BLaER1 (cell line): Measurements from ENCODE around the gene HTRA2.

ENCODE experiments used
- H3K27ac ChIP-seq: shearing (Covaris generic); formaldehyde crosslinking; 2 replicates; pipeline ENCODE4 v1.8.1; 2022
- H3K27me3 ChIP-seq: shearing (Covaris generic); formaldehyde crosslinking; 2 replicates; pipeline ENCODE4 v1.8.1; 2022
- H3K36me3 ChIP-seq: shearing (Covaris generic); formaldehyde crosslinking; 2 replicates; pipeline ENCODE4 v1.8.1; 2022
- H3K4me1 ChIP-seq: shearing (Covaris generic); formaldehyde crosslinking; 2 replicates; pipeline ENCODE4 v1.8.1; 2022
- H3K4me2 ChIP-seq: shearing (Covaris generic); formaldehyde crosslinking; 2 replicates; pipeline ENCODE4 v1.8.1; 2022
- H3K4me3 ChIP-seq: shearing (Covaris generic); formaldehyde crosslinking; 2 replicates; pipeline ENCODE4 v1.8.1; 2022
- H3K9ac ChIP-seq: shearing (Covaris generic); formaldehyde crosslinking; 2 replicates; pipeline ENCODE4 v1.8.1; 2022
- H3K9me3 ChIP-seq: shearing (Covaris generic); formaldehyde crosslinking; 2 replicates; pipeline ENCODE4 v1.8.1; 2022
- H4K20me1 ChIP-seq: shearing (Covaris generic); formaldehyde crosslinking; 2 replicates; pipeline ENCODE4 v1.8.1; 2022
- Cebpa-rat ChIP-seq: shearing (Covaris generic); IDR thresholded peaks from 2 replicates; pipeline ENCODE4 v1.8.1; 2022

Gene HTRA2

GRCh38 chr2:74538881-74539339 lies 9.2 kb downstream of the HTRA2 start:
- H3K9me3 ChIP-seq: no peaks in the 10 kb centered on the region
- TF ChIP-seq Cebpa-rat: 0 out of 2 replicates have a peak, but pooled peaks have one; percentile 36
- H3K9ac ChIP-seq: no peak overlapping the region
- peaks cover 7% of the 10 kb centered on the region for H3K4me1 ChIP-seq
- H3K27ac ChIP-seq: no peak overlapping the region
- peaks cover 10% of the 10 kb centered on the region for H3K36me3 ChIP-seq
- no peaks in the 10 kb centered on the region for H4K20me1 ChIP-seq
- no peak overlapping the region for H3K4me3 ChIP-seq
- peak overlapping the region; percentile 45 for H3K4me2 ChIP-seq
- H3K27me3 ChIP-seq: no peaks in the 10 kb centered on the region

- H3K27me3 ChIP-seq: peaks cover 2% of the 10 kb centered on the region; the same call in 1 of the 2 replicates
- H3K4me3 ChIP-seq: no peak overlapping the region
- H3K9ac ChIP-seq: no peak overlapping the region
- no peak overlapping the region for H3K4me2 ChIP-seq
- no peaks in the 10 kb centered on the region for H3K9me3 ChIP-seq
- no peak overlapping the region for H3K27ac ChIP-seq
- no peak for TF ChIP-seq Cebpa-rat
- no peaks in the 10 kb centered on the region for H4K20me1 ChIP-seq
- H3K4me1 ChIP-seq: peaks cover 7% of the 10 kb centered on the region
- no peaks in the 10 kb centered on the region for H3K36me3 ChIP-seq
Observed at GRCh38 chr2:74540291-74540690, 10.6 kb downstream of the HTRA2 start.

DNA sequence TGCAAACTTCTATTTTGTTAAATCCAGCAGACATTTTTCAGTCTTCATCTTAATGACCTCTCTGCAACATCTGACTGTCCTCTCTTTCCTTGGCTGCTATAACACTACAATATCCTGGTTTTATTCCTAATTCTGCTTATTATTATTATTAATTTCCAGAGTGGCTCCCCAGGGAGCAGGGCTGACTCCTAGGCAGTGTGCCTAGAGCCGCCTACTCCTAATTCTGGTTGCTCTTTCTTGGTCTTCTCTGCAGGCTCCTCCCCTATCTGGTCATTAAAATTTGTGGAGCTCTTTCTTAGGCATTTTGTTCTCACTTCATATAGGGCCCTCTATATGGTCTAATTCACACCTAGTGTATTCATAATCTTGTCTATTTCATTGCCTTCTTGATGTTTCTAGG lies 13.2 kb downstream of the HTRA2 start:
- H4K20me1 ChIP-seq: no peaks in the 10 kb centered on the region

GRCh38 chr2:74544634-74545033 lies 14.9 kb downstream of the HTRA2 start:
- no peak for TF ChIP-seq Cebpa-rat
- no peak overlapping the region for H3K4me3 ChIP-seq
- peaks cover 45% of the 10 kb centered on the region for H3K27me3 ChIP-seq
- H3K4me2 ChIP-seq: no peak overlapping the region
- H3K27ac ChIP-seq: no peak overlapping the region
- H4K20me1 ChIP-seq: no peaks in the 10 kb centered on the region
- peaks cover 8% of the 10 kb centered on the region; the same call in 1 of the 2 replicates for H3K36me3 ChIP-seq
- peaks cover 15% of the 10 kb centered on the region for H3K9me3 ChIP-seq
- H3K4me1 ChIP-seq: no peaks in the 10 kb centered on the region
- H3K9ac ChIP-seq: no peak overlapping the region

More for the DNA sequence above, 13.2 kb downstream of the HTRA2 start:
- no peak for TF ChIP-seq Cebpa-rat
- Histone ChIP-seq H3K4me3 (no peak overlapping the region), H3K9me3 (no peaks in the 10 kb centered on the region), H3K27me3 (peaks cover 29% of the 10 kb centered on the region), H3K9ac (no peak overlapping the region), H3K27ac (no peak overlapping the region), H3K4me2 (no peak overlapping the region), H3K4me1 (peaks cover 7% of the 10 kb centered on the region), H3K36me3 (no peaks in the 10 kb centered on the region)

- Histone ChIP-seq H3K27me3 (peaks cover 59% of the 10 kb centered on the region), H3K4me2 (no peak overlapping the region), H3K27ac (no peak overlapping the region)
Observed at GRCh38 chr2:74546004-74546403, 16.3 kb downstream of the HTRA2 start.

GRCh38 chr2:74548285-74548899 lies 18.7 kb downstream of the HTRA2 start:
- Histone ChIP-seq H3K4me3 (peak overlapping the region; percentile 39; the same call in 1 of the 2 replicates), H3K9ac (no peak overlapping the region), H3K9me3 (peaks cover 20% of the 10 kb centered on the region), H3K4me2 (no peak overlapping the region), H3K27me3 (peaks cover 67% of the 10 kb centered on the region), H3K4me1 (peaks cover 20% of the 10 kb centered on the region), H4K20me1 (no peaks in the 10 kb centered on the region), H3K36me3 (peaks cover 8% of the 10 kb centered on the region; the same call in 1 of the 2 replicates), H3K27ac (no peak overlapping the region)
- no peak for TF ChIP-seq Cebpa-rat

More at GRCh38 chr2:74546004-74546403, 16.3 kb downstream of the HTRA2 start:
- TF ChIP-seq Cebpa-rat: no peak
- Histone ChIP-seq H4K20me1 (no peaks in the 10 kb centered on the region), H3K9ac (no peak overlapping the region), H3K36me3 (peaks cover 8% of the 10 kb centered on the region; the same call in 1 of the 2 replicates), H3K4me1 (no peaks in the 10 kb centered on the region), H3K9me3 (peaks cover 20% of the 10 kb centered on the region), H3K4me3 (no peak overlapping the region)

DNA sequence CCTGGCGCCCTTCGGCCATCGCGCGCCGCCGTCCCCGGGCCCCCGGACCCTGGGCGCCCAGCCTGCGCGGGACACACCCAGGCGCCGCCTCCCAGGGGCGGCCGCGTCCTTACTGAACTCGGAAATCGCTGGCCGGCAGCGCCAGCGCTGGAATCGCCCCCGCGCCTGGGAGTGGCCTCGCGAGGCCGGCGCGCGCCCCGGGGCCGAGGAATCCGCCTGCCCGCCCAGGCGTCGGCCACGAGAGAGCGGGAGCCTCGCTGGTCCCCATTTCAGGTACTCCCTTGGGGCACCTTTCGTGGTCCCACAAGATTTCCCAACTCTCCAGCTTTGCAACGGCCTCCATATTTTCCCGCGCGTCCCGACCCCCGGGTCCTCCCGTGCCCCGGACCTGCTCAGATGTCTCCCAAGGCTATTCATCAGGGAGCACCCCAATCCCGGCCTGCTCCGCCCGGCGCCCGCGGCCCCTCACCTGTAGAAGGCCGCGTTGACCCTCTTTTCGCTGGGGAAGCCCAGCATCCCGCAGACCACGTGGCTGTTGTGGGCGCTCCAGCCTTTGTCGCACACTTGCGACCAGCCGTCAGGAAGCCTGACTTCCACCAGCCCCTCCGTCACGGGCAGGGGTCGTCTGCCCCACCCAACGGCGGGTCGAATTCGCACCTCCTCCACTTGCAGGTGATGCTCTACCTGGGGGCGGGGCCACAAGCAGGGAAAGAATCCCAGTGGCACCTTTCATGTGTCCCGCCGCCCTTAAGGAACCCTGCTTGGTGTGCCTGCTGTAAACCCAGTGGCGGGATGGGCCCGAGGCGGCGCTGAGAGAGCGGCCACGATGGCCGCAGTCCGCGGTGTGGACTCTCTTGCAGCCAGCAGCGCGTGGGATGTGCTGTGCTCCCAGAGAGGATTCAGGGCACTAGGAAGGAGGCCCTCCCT lies 19.4 kb downstream of the HTRA2 start:
- Histone ChIP-seq H3K4me2 (no peak overlapping the region), H3K9ac (no peak overlapping the region), H3K9me3 (peaks cover 20% of the 10 kb centered on the region), H3K36me3 (peaks cover 8% of the 10 kb centered on the region; the same call in 1 of the 2 replicates), H3K4me3 (peak overlapping the region; percentile 39; the same call in 1 of the 2 replicates), H3K4me1 (peaks cover 25% of the 10 kb centered on the region), H3K27me3 (peaks cover 67% of the 10 kb centered on the region), H3K27ac (no peak overlapping the region), H4K20me1 (no peaks in the 10 kb centered on the region)
- no peak for TF ChIP-seq Cebpa-rat

DNA sequence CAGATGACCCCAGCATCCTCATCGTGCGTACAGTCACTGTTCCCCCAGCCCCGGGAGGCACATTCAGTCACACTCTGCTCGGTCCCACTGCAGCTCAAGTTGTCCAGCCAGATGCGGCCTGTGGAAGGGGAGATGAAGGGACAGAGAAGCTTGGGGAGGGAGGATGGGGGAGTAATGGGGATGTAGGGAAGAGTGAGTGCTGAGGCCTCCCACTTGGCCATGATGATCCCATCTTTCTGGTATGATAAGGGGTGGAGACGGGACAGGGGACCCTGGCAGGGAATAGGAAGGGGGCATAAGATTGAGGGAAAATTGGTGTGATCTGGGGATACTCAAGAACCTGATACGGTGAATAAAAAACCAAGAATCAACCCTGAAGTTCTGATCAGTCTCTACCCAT lies 20.5 kb downstream of the HTRA2 start:
- Histone ChIP-seq H4K20me1 (peaks cover 2% of the 10 kb centered on the region; the same call in 1 of the 2 replicates), H3K4me1 (peaks cover 26% of the 10 kb centered on the region), H3K27me3 (peaks cover 65% of the 10 kb centered on the region), H3K27ac (no peak overlapping the region), H3K9ac (no peak overlapping the region), H3K9me3 (peaks cover 20% of the 10 kb centered on the region), H3K36me3 (peaks cover 8% of the 10 kb centered on the region; the same call in 1 of the 2 replicates), H3K4me3 (no peak overlapping the region), H3K4me2 (no peak overlapping the region)
- TF ChIP-seq Cebpa-rat: no peak

GRCh38 chr2:74551530-74551929 lies 21.8 kb downstream of the HTRA2 start:
- Histone ChIP-seq H3K9me3 (peaks cover 20% of the 10 kb centered on the region), H3K4me1 (peaks cover 33% of the 10 kb centered on the region), H3K36me3 (peaks cover 14% of the 10 kb centered on the region), H3K27ac (no peak overlapping the region), H3K4me2 (peak overlapping the region; percentile 97), H3K9ac (no peak overlapping the region), H3K4me3 (no peak overlapping the region), H3K27me3 (peaks cover 52% of the 10 kb centered on the region), H4K20me1 (peaks cover 15% of the 10 kb centered on the region; the same call in 1 of the 2 replicates)
- no peak for TF ChIP-seq Cebpa-rat
